ENCODE results near the gene ZHX3.

- TF ChIP-seq CTCF (conservative IDR thresholded peaks at IDR 0.05), result no peak
- TF ChIP-seq EZH2 (IDR thresholded peaks at IDR 0.05; ENCODE audit: low read depth), result no peak
These were observed 729 bp upstream of the ZHX3 start for GRCh38 chr20:41318271-41318649.

Data from PC-9 (cell line).